OCI-LY1 (cell line): Measurements from ENCODE around the gene TMEM131.
"Not testable (repeated sequence)": the region's sequence is repeated elsewhere in the genome, so short reads cannot be mapped to it uniquely, and the experiment has no call there.

ENCODE experiments used
- H2AFZ ChIP-seq: fragments of 200-600 bp; sonication (generic), shearing (Covaris generic); 2 replicates; pipeline ENCODE4 v1.6.0; 2014; ENCODE audit warnings: antibody characterized with exemption, mild to moderate bottlenecking, low read length
- H3F3A ChIP-seq: fragments of 200-600 bp; sonication (generic), shearing (Covaris generic); 2 replicates; pipeline ENCODE4 v1.6.0; 2014; ENCODE audit warnings: mild to moderate bottlenecking, antibody characterized with exemption, low read length, moderate library complexity; ENCODE audit not compliant: insufficient read depth
- H3K27ac ChIP-seq: fragments of 200-600 bp; sonication (generic); 2 replicates; pipeline ENCODE4 v1.5.1; 2014; ENCODE audit warnings: low read length, mixed run types, mild to moderate bottlenecking, low read depth; ENCODE audit not compliant: poor library complexity, severe bottlenecking
- H3K27me3 ChIP-seq: fragments of 200-600 bp; sonication (generic); 2 replicates; pipeline ENCODE4 v1.6.0; 2014; ENCODE audit warnings: antibody characterized with exemption, mild to moderate bottlenecking, low read length, moderate library complexity; ENCODE audit not compliant: insufficient read depth
- H3K36me3 ChIP-seq: fragments of 200-600 bp; sonication (generic); 2 replicates; pipeline ENCODE4 v1.6.1; 2014; ENCODE audit warnings: mild to moderate bottlenecking, antibody characterized with exemption, low read length, moderate library complexity, mixed read lengths; ENCODE audit not compliant: insufficient read depth
- H3K4me1 ChIP-seq: fragments of 200-600 bp; sonication (generic); 2 replicates; pipeline ENCODE4 v1.5.1; 2014; ENCODE audit warnings: mild to moderate bottlenecking, low read length, moderate library complexity; ENCODE audit not compliant: insufficient read depth, severe bottlenecking
- H3K4me2 ChIP-seq: fragments of 200-600 bp; sonication (generic), shearing (Covaris generic); 2 replicates; pipeline ENCODE4 v1.6.1; 2014; ENCODE audit warnings: low read length
- H3K4me3 ChIP-seq: fragments of 200-600 bp; sonication (generic); 2 replicates; pipeline ENCODE4 v1.5.1; 2014; ENCODE audit warnings: low read length, low read depth, mild to moderate bottlenecking, mixed read lengths; ENCODE audit not compliant: poor library complexity, severe bottlenecking
- H3K79me2 ChIP-seq: fragments of 200-600 bp; shearing (Covaris generic); 2 replicates; pipeline ENCODE4 v1.6.1; 2016; ENCODE audit warnings: mixed run types, low read length, mixed read lengths; ENCODE audit not compliant: insufficient read depth
- H3K9ac ChIP-seq: fragments of 200-600 bp; sonication (generic), shearing (Covaris generic); 2 replicates; pipeline ENCODE4 v1.6.1; 2014; ENCODE audit warnings: mild to moderate bottlenecking, low read length, mixed read lengths
- H3K9me2 ChIP-seq: fragments of 200-600 bp; sonication (generic), shearing (Covaris generic); 2 replicates; pipeline ENCODE4 v1.6.1; 2014; ENCODE audit warnings: low read depth, mild to moderate bottlenecking, low read length, mixed read lengths
- H3K9me3 ChIP-seq: fragments of 200-600 bp; shearing (Covaris generic); 2 replicates; pipeline ENCODE4 v1.6.1; 2014; ENCODE audit warnings: low read length, mixed read lengths
- H4K20me1 ChIP-seq: fragments of 200-600 bp; sonication (generic), shearing (Covaris generic); 2 replicates; pipeline ENCODE4 v1.6.0; 2016; ENCODE audit warnings: mild to moderate bottlenecking, low read length; ENCODE audit not compliant: insufficient read depth
- EZH2 ChIP-seq: fragments of 200-600 bp; sonication (generic), shearing (Covaris generic); IDR thresholded peaks from 2 replicates; pipeline ENCODE4 v1.8.0; 2017; ENCODE audit warnings: borderline replicate concordance, mixed run types, mild to moderate bottlenecking, antibody characterized with exemption, low read length, moderate library complexity, mixed read lengths
- TF ChIP-seq, protein P1 (sequence below): fragments of 200-600 bp; sonication (generic), shearing (Covaris generic); IDR thresholded peaks from 2 replicates; pipeline ENCODE4 v1.5.1; 2017; ENCODE audit warnings: mild to moderate bottlenecking, antibody characterized with exemption, low read length, moderate library complexity, mixed read lengths

TMEM131 gene

GRCh38 chr2:98026292-98026691, 30.5 kb upstream of the TMEM131 start:
- Histone ChIP-seq H3K79me2 (no peaks in the 10 kb centered on the region), H3K4me1 (peaks cover 49% of the 10 kb centered on the region), H4K20me1 (no peaks in the 10 kb centered on the region), H3F3A (no peaks in the 10 kb centered on the region), H3K4me3 (peak overlapping the region; percentile 53), H3K9me3 (no peaks in the 10 kb centered on the region), H3K9ac (peak overlapping the region; percentile 65), H3K27ac (peak overlapping the region; percentile 96), H3K4me2 (peak overlapping the region; percentile 91), H3K9me2 (no peaks in the 10 kb centered on the region), H3K36me3 (no peaks in the 10 kb centered on the region), H2AFZ (peak overlapping the region; percentile 46; the same call in 1 of the 2 replicates), H3K27me3 (no peaks in the 10 kb centered on the region)
- no peak for TF ChIP-seq EZH2
- TF ChIP-seq, protein P1, sequence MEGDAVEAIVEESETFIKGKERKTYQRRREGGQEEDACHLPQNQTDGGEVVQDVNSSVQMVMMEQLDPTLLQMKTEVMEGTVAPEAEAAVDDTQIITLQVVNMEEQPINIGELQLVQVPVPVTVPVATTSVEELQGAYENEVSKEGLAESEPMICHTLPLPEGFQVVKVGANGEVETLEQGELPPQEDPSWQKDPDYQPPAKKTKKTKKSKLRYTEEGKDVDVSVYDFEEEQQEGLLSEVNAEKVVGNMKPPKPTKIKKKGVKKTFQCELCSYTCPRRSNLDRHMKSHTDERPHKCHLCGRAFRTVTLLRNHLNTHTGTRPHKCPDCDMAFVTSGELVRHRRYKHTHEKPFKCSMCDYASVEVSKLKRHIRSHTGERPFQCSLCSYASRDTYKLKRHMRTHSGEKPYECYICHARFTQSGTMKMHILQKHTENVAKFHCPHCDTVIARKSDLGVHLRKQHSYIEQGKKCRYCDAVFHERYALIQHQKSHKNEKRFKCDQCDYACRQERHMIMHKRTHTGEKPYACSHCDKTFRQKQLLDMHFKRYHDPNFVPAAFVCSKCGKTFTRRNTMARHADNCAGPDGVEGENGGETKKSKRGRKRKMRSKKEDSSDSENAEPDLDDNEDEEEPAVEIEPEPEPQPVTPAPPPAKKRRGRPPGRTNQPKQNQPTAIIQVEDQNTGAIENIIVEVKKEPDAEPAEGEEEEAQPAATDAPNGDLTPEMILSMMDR: no peak

GRCh38 chr2:98025481-98026037, 29.8 kb upstream of the TMEM131 start:
- no peaks in the 10 kb centered on the region for H3K9me2 ChIP-seq
- peak overlapping the region; percentile 53 for H3K4me3 ChIP-seq
- no peaks in the 10 kb centered on the region for H4K20me1 ChIP-seq
- H3K4me1 ChIP-seq: peaks cover 49% of the 10 kb centered on the region
- no peaks in the 10 kb centered on the region for H3K79me2 ChIP-seq
- H3K9ac ChIP-seq: peak overlapping the region; percentile 65
- H3F3A ChIP-seq: no peaks in the 10 kb centered on the region
- H3K4me2 ChIP-seq: peak overlapping the region; percentile 91
- H3K27ac ChIP-seq: peak overlapping the region; percentile 96
- no peaks in the 10 kb centered on the region for H3K9me3 ChIP-seq
- peak overlapping the region; percentile 46; the same call in 1 of the 2 replicates for H2AFZ ChIP-seq
- no peaks in the 10 kb centered on the region for H3K27me3 ChIP-seq
- no peaks in the 10 kb centered on the region for H3K36me3 ChIP-seq
- no peak for TF ChIP-seq EZH2
- TF ChIP-seq, protein P1: peak; percentile 54

DNA sequence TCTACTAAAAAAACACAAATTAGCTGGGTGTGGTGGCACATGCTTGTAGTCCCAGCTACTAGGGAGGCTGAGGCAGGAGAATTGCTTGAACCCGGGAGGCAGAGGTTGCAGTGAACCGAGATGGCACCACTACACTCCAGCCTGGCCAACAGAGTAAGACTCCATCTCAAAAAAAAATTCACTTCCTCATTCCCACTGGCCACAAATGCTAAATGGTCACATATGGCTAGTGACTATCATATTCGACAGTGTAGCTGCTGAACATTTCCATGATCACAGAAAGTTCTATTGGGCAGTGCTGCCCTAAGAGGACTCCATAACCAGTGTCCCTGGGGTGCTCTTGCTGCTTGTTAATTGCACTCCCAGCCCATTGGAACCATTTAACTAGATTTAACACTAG, 26.3 kb upstream of the TMEM131 start:
- H4K20me1 ChIP-seq, H3K9ac ChIP-seq, H2AFZ ChIP-seq, H3K36me3 ChIP-seq, H3F3A ChIP-seq, H3K9me3 ChIP-seq, H3K4me3 ChIP-seq, H3K27ac ChIP-seq, H3K9me2 ChIP-seq, H3K4me2 ChIP-seq, H3K27me3 ChIP-seq, H3K79me2 ChIP-seq: not testable (repeated sequence)
- peaks cover 23% of the 10 kb centered on the region for H3K4me1 ChIP-seq

DNA sequence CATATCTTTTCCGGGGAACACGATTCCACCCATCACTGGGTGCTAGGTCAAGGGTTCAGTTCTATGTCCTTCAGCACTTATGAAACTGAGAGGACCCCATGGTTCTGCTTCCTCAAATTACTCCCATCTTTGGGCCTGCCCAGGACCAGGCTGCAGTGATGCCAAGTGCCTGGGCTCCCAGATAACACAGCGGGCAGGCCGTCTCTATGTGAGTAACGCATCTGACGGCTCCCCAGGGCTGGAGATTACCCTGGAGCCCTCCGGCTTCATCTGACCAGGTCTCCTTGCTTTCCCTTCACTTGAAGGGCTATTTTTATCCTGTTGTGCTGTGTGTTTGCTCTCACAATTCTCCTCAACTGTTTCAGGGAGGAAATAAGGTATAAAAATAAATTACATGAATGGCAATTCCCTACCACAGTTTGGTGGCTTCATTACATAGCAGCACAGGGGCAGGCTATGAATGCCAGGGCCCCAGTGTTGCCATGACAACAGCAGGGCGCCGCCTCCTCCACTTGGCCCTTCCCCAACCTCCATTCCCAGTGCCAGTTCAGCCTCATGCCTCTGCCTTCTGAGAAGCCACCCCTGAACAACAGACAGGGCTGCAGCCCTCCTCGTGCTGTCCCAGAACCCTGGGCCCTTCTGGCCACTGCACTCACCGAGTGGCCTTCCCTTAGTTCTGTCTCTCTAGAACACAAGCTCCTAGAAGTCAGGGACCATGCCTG, 25.4 kb upstream of the TMEM131 start:
- Histone ChIP-seq H3K36me3 (no peaks in the 10 kb centered on the region), H3K9me3 (0 out of 2 replicates have a peak, but pooled peaks cover 3% of the 10 kb centered on the region), H3K9me2 (no peaks in the 10 kb centered on the region), H3K27me3 (no peaks in the 10 kb centered on the region), H3K79me2 (no peaks in the 10 kb centered on the region), H2AFZ (no peak overlapping the region), H3F3A (no peaks in the 10 kb centered on the region), H3K4me3 (no peak overlapping the region), H4K20me1 (no peaks in the 10 kb centered on the region), H3K4me1 (peaks cover 20% of the 10 kb centered on the region), H3K9ac (no peak overlapping the region), H3K27ac (no peak overlapping the region), H3K4me2 (no peak overlapping the region)
- no peak for TF ChIP-seq EZH2
- TF ChIP-seq, protein P1: no peak
